Gastroesophageal sphincter (tissue), 3 donors: ENCODE data around the gene ARHGAP42.

ENCODE experiments used
- EP300 ChIP-seq: sonication (generic); formaldehyde crosslinking; IDR thresholded peaks from one replicate; pipeline ENCODE4 v1.6.1; 2017; ENCODE audit warnings: antibody characterized with exemption, mild to moderate bottlenecking
- POLR2A ChIP-seq, 2 donors: fragments of 450-650 bp; IDR thresholded peaks; one replicate each; pipeline ENCODE4 v1.6.1; 2017; ENCODE audit warnings: antibody characterized with exemption in 2 of 2, mild to moderate bottlenecking in 2 of 2, moderate library complexity in 1 of 2
- POLR2AphosphoS5 ChIP-seq: sonication (generic); formaldehyde crosslinking; IDR thresholded peaks from one replicate; pipeline ENCODE4 v1.6.1; 2017; ENCODE audit warnings: antibody characterized with exemption
- TF ChIP-seq, protein P1 (sequence below), 4 experiments: fragments of 200-600 bp in 2 of 4; fragments of 450-650 bp in 2 of 4; sonication (generic) in 1 of 4; IDR thresholded peaks; one replicate each; pipeline ENCODE4 v1.5.1; 2017 to 2019; ENCODE audit warnings: antibody characterized with exemption in 4 of 4, mild to moderate bottlenecking in 2 of 4, moderate library complexity in 2 of 4

DNA sequence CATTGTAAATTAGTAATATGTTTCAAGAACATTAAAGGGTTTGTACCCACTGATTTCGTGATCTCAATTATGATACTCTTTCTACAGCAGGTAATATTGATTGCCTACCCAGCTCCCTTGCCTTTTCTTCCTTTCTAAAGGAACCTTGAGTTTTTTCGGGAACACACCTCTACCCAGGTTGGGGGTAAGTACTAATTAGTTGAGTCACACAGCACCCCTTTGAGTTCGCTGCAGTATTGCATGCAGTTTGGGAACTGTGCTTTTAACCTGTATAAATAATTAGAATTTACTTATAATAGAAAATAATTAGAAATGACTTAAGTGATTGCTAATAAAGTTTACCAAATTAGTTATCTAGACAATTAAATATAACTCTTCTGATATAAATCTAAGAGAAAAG lies 24.9 kb downstream of the ARHGAP42 start:
- TF ChIP-seq, protein P1, sequence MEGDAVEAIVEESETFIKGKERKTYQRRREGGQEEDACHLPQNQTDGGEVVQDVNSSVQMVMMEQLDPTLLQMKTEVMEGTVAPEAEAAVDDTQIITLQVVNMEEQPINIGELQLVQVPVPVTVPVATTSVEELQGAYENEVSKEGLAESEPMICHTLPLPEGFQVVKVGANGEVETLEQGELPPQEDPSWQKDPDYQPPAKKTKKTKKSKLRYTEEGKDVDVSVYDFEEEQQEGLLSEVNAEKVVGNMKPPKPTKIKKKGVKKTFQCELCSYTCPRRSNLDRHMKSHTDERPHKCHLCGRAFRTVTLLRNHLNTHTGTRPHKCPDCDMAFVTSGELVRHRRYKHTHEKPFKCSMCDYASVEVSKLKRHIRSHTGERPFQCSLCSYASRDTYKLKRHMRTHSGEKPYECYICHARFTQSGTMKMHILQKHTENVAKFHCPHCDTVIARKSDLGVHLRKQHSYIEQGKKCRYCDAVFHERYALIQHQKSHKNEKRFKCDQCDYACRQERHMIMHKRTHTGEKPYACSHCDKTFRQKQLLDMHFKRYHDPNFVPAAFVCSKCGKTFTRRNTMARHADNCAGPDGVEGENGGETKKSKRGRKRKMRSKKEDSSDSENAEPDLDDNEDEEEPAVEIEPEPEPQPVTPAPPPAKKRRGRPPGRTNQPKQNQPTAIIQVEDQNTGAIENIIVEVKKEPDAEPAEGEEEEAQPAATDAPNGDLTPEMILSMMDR (IDR thresholded peaks at IDR 0.05) = no peak
- TF ChIP-seq POLR2A (IDR thresholded peaks at IDR 0.05) = no peak
- no peak for TF ChIP-seq EP300
- no peak for TF ChIP-seq POLR2AphosphoS5
